Neural cell (in vitro differentiated cells): ENCODE results near the gene SHC1. TPM values are rescaled to one million over a fixed set of nuclear protein-coding genes. Genes with fewer than 3 reads are reported as not detected.

ENCODE experiments used
- H2AFZ ChIP-seq: fragments of 200-600, 300-800 bp; sonication (generic), shearing (Covaris generic); 2 replicates; pipeline ENCODE4 v1.6.0; 2014; ENCODE audit warnings: low read depth, mild to moderate bottlenecking, antibody characterized with exemption, low read length, moderate library complexity
- H3F3A ChIP-seq: fragments of 200-600 bp; shearing (Covaris generic); 2 replicates; pipeline ENCODE4 v1.6.1; 2016; ENCODE audit warnings: mild to moderate bottlenecking, moderate library complexity, mixed read lengths, antibody characterized with exemption, low read length; ENCODE audit not compliant: insufficient read depth, poor library complexity, severe bottlenecking
- H3K27ac ChIP-seq: fragments of 200-600, 300-800 bp; sonication (generic), shearing (Covaris generic); 2 replicates; pipeline ENCODE4 v1.5.1; 2014; ENCODE audit warnings: mild to moderate bottlenecking, low read length, moderate library complexity
- H3K27me3 ChIP-seq: fragments of 300-800, 200-600 bp; sonication (generic), shearing (Covaris generic); 2 replicates; pipeline ENCODE4 v1.6.0; 2014; ENCODE audit warnings: mild to moderate bottlenecking, low read depth, low read length, moderate library complexity; ENCODE audit not compliant: insufficient read depth
- H3K36me3 ChIP-seq: fragments of 300-800, 200-600 bp; sonication (generic), shearing (Covaris generic); 2 replicates; pipeline ENCODE4 v1.5.1; 2014; ENCODE audit warnings: mild to moderate bottlenecking, antibody characterized with exemption, low read length, moderate library complexity; ENCODE audit not compliant: insufficient read depth
- H3K4me2 ChIP-seq: fragments of 300-800, 200-600 bp; sonication (generic), shearing (Covaris generic); 2 replicates; pipeline ENCODE4 v1.6.0; 2014; ENCODE audit warnings: mild to moderate bottlenecking, low read length
- H3K4me3 ChIP-seq: fragments of 300-800, 200-600 bp; sonication (generic), shearing (Covaris generic); 2 replicates; pipeline ENCODE4 v1.5.1; 2014; ENCODE audit warnings: mild to moderate bottlenecking, low read length, moderate library complexity
- H3K79me2 ChIP-seq: fragments of 200-600 bp; shearing (Covaris generic); replicated peaks from 2 replicates; pipeline ENCODE4 v1.6.0; 2014; ENCODE audit warnings: mild to moderate bottlenecking, low read length, moderate library complexity; ENCODE audit not compliant: insufficient read depth
- H3K9ac ChIP-seq: fragments of 300-800, 200-600 bp; sonication (generic), shearing (Covaris generic); 2 replicates; pipeline ENCODE4 v1.6.1; 2016; ENCODE audit warnings: mild to moderate bottlenecking, low read length, mixed read lengths
- H3K9me2 ChIP-seq: fragments of 200-600 bp; shearing (Covaris generic); 2 replicates; pipeline ENCODE4 v1.6.1; 2016; ENCODE audit warnings: mild to moderate bottlenecking, low read length, mixed read lengths; ENCODE audit not compliant: insufficient read depth
- H3K9me3 ChIP-seq: fragments of 200-600, 300-800 bp; sonication (generic), shearing (Covaris generic); 2 replicates; pipeline ENCODE4 v1.6.1; 2016; ENCODE audit warnings: mild to moderate bottlenecking, mixed run types, low read length, moderate library complexity, mixed read lengths
- H4K20me1 ChIP-seq: fragments of 200-600 bp; shearing (Covaris generic); 2 replicates; pipeline ENCODE4 v1.6.1; 2016; ENCODE audit warnings: mild to moderate bottlenecking, mixed run types; ENCODE audit not compliant: insufficient read depth
- EP300 ChIP-seq: fragments of 450-650 bp; conservative IDR thresholded peaks from 2 replicates; pipeline ENCODE4 v1.6.1; 2014; ENCODE audit warnings: antibody characterized with exemption, mild to moderate bottlenecking, moderate library complexity; ENCODE audit not compliant: poor library complexity, severe bottlenecking
- EZH2 ChIP-seq: fragments of 200-600, 300-800 bp; shearing (Covaris generic), sonication (generic); IDR thresholded peaks from 2 replicates; pipeline ENCODE4 v1.6.1; 2014; ENCODE audit warnings: antibody characterized with exemption, low read length, borderline replicate concordance, mild to moderate bottlenecking; ENCODE audit not compliant: insufficient read depth, poor library complexity, severe bottlenecking
- MXI1 ChIP-seq: fragments of 450-650 bp; conservative IDR thresholded peaks from 2 replicates; pipeline ENCODE4 v1.6.1; 2014; ENCODE audit warnings: antibody characterized with exemption, mild to moderate bottlenecking; ENCODE audit not compliant: poor library complexity, severe bottlenecking
- POLR2AphosphoS5 ChIP-seq: IDR thresholded peaks from 2 replicates; pipeline ENCODE4 v1.6.1; 2012
- RAD21 ChIP-seq: fragments of 450-650 bp; conservative IDR thresholded peaks from 2 replicates; pipeline ENCODE4 v1.6.1; 2014; ENCODE audit warnings: antibody characterized with exemption, mild to moderate bottlenecking, moderate library complexity
- SMC3 ChIP-seq: fragments of 450-650 bp; conservative IDR thresholded peaks from 2 replicates; pipeline ENCODE4 v1.6.1; 2014; ENCODE audit warnings: antibody characterized with exemption, mild to moderate bottlenecking, moderate library complexity; ENCODE audit not compliant: poor library complexity
- TAF1 ChIP-seq: IDR thresholded peaks from 2 replicates; pipeline ENCODE4 v1.6.1; 2012; ENCODE audit warnings: low read depth
- polyA plus RNA-seq: library from polyadenylated mRNA; depleted of rRNA; stranded (reverse); fragments of >200 nt; gene quantifications from 2 replicates; pipeline ENCODE4 v1.2.3, GENCODE V29; 2014
- TF ChIP-seq, protein P1 (sequence below): fragments of 450-650 bp; IDR thresholded peaks from 2 replicates; pipeline ENCODE4 v1.5.1; 2014; ENCODE audit warnings: antibody characterized with exemption, mild to moderate bottlenecking, moderate library complexity; ENCODE audit not compliant: poor library complexity, severe bottlenecking
- TF ChIP-seq, protein P2 (sequence below): IDR thresholded peaks from 2 replicates; pipeline ENCODE4 v1.6.1; 2012; ENCODE audit warnings: borderline replicate concordance

SHC1 gene
- polyA plus RNA-seq, 1 donor from 2014 or later, result 9.5 TPM

DNA sequence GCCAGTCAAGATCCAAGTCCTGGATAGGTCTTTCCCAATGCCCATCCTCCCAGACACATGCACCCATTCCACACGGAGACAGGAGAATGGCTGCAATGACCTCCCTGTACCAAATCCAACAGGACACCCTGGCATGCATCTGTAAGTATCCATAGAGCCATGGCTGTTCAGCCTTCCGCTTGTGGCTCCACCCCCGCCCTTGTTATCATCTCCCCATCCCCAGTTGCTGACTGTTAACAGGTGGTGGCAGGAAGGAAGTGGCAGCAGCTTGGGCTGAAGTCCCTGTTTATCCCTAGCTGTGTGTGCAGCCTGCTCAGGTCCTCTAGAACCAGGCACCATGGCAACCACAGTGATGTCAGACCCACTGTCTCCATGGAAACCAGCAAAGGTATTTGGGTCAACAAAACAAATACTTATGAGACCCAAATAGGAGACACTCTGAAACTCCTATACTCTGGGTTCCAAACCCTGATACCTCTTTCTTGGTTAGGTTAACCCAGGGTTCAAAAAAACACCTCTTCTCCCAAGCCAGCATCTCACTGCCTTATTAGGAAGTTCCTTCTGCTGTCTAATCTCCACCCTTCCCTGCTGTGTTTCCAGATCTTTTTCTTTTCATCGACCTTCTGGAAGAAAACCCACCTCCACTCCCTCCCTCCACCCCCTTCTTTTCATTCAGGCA, 15.4 kb downstream of the SHC1 start:
- peak overlapping the region; percentile 84 for H3K27ac ChIP-seq
- no peak overlapping the region for H2AFZ ChIP-seq
- H3K27me3 ChIP-seq, result no peaks in the 10 kb centered on the region
- H3K4me3 ChIP-seq, result peak overlapping the region; percentile 67
- peak overlapping the region; percentile 93 for H3K4me2 ChIP-seq
- no peaks in the 10 kb centered on the region for H3K9me3 ChIP-seq
- H3K79me2 ChIP-seq, result peaks cover 15% of the 10 kb centered on the region
- H4K20me1 ChIP-seq, result no peaks in the 10 kb centered on the region
- no peak for TF ChIP-seq EZH2
- TF ChIP-seq SMC3, result no peak
- peak; percentile 55 for TF ChIP-seq POLR2AphosphoS5
- TF ChIP-seq EP300, result peak; percentile 78
- TF ChIP-seq, protein P1, sequence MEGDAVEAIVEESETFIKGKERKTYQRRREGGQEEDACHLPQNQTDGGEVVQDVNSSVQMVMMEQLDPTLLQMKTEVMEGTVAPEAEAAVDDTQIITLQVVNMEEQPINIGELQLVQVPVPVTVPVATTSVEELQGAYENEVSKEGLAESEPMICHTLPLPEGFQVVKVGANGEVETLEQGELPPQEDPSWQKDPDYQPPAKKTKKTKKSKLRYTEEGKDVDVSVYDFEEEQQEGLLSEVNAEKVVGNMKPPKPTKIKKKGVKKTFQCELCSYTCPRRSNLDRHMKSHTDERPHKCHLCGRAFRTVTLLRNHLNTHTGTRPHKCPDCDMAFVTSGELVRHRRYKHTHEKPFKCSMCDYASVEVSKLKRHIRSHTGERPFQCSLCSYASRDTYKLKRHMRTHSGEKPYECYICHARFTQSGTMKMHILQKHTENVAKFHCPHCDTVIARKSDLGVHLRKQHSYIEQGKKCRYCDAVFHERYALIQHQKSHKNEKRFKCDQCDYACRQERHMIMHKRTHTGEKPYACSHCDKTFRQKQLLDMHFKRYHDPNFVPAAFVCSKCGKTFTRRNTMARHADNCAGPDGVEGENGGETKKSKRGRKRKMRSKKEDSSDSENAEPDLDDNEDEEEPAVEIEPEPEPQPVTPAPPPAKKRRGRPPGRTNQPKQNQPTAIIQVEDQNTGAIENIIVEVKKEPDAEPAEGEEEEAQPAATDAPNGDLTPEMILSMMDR, result no peak
- no peak for TF ChIP-seq TAF1
- TF ChIP-seq RAD21, result no peak
- TF ChIP-seq, protein P2, sequence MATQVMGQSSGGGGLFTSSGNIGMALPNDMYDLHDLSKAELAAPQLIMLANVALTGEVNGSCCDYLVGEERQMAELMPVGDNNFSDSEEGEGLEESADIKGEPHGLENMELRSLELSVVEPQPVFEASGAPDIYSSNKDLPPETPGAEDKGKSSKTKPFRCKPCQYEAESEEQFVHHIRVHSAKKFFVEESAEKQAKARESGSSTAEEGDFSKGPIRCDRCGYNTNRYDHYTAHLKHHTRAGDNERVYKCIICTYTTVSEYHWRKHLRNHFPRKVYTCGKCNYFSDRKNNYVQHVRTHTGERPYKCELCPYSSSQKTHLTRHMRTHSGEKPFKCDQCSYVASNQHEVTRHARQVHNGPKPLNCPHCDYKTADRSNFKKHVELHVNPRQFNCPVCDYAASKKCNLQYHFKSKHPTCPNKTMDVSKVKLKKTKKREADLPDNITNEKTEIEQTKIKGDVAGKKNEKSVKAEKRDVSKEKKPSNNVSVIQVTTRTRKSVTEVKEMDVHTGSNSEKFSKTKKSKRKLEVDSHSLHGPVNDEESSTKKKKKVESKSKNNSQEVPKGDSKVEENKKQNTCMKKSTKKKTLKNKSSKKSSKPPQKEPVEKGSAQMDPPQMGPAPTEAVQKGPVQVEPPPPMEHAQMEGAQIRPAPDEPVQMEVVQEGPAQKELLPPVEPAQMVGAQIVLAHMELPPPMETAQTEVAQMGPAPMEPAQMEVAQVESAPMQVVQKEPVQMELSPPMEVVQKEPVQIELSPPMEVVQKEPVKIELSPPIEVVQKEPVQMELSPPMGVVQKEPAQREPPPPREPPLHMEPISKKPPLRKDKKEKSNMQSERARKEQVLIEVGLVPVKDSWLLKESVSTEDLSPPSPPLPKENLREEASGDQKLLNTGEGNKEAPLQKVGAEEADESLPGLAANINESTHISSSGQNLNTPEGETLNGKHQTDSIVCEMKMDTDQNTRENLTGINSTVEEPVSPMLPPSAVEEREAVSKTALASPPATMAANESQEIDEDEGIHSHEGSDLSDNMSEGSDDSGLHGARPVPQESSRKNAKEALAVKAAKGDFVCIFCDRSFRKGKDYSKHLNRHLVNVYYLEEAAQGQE, result peak; percentile 7
- peak; percentile 11 for TF ChIP-seq MXI1
- peak overlapping the region; percentile 64 for H3K9ac ChIP-seq
- H3K9me2 ChIP-seq, result no peaks in the 10 kb centered on the region
- H3K36me3 ChIP-seq, result no peaks in the 10 kb centered on the region
- peaks cover 8% of the 10 kb centered on the region for H3F3A ChIP-seq

DNA sequence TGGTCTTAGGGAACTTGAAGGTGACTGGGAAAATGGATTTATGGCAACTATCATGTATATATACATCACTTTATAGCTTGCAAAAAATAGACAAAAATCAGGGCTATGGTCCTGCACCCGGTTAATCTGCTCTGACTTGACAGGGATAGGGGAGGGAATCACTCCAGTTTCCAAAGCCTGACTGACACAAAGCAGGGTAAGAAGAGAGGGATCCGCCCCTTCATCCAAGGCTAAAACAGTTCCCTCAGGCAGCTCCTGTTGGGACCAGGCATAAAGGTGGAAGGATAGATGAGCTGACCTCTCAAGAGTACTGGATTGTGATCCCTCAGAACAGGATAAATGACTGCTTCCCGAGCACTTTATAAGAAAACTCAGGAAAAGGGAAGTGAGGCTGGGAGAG, 16.0 kb downstream of the SHC1 start:
- Histone ChIP-seq H4K20me1 (no peaks in the 10 kb centered on the region), H3K27me3 (no peaks in the 10 kb centered on the region), H3K27ac (peak overlapping the region; percentile 84), H3K36me3 (no peaks in the 10 kb centered on the region), H3K9ac (peak overlapping the region; percentile 64), H3K9me2 (no peaks in the 10 kb centered on the region), H3F3A (peaks cover 8% of the 10 kb centered on the region), H3K4me3 (peak overlapping the region; percentile 67), H3K79me2 (peaks cover 13% of the 10 kb centered on the region), H3K4me2 (peak overlapping the region; percentile 93), H2AFZ (no peak overlapping the region), H3K9me3 (no peaks in the 10 kb centered on the region)
- TF ChIP-seq EP300 (no peak), SMC3 (no peak), TAF1 (no peak), RAD21 (no peak), POLR2AphosphoS5 (no peak), EZH2 (no peak), MXI1 (no peak)
- TF ChIP-seq, protein P1, result no peak
- TF ChIP-seq, protein P2, result no peak
